HL-60/S4 treated with retinoic acid at 250 ng/mL for 4 days and 3 days (cell line): Measurements from ENCODE around the gene PHF20.
"Not testable (repeated sequence)": the region's sequence is repeated elsewhere in the genome, so short reads cannot be mapped to it uniquely, and the experiment has no call there.

Experiments used
- in situ Hi-C: fragments of 300-500 bp; cut with MboI; formaldehyde crosslinking; loops from 2 replicates; pipeline ENCODE4 v1.7.0; 2022; ENCODE audit warnings: low sequenced_read_pairs

Gene PHF20

DNA sequence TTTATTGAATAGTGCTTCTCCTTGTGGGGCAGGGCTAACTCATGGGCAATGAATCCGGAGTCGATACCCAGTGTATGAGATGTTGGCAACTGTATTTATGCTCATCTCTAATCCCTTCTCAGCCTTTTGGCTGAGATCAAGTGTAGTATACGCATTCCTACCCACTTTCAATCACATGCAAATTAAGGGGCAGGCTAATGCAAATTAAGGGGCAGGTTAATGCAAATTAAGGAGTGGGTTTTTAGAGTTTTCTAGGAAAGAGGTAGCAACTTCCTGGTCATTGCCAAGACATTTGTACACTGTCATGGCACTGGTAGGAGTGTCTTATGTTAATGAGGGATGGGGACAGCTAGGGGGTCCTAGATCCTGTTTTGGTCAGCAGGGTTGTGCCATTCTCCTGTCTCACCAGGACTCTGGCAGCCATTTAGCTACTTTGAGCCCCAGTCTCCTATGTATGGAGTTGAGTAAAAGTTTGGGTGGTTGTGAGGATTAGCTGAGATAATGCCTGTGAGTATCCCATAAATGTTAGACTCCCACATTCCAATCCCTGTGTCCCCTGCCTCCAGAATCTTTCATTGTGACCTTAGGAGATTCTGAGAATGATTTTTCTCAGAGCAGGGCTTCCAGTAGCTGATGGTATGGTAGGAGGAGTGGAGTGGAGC, 196.3 kb downstream of the PHF20 start, which contains the start of gene CNBD2:
CNBD2 (plus strand) TSS at position 612 of the 662 bp plus-strand sequence. CDS start 173 bp downstream, outside the sequence.
- in situ Hi-C loops = no loop called here

GRCh38 chr20:35968930-35969329, 197.1 kb downstream of the PHF20 start:
- in situ Hi-C loops = no loop called here

DNA sequence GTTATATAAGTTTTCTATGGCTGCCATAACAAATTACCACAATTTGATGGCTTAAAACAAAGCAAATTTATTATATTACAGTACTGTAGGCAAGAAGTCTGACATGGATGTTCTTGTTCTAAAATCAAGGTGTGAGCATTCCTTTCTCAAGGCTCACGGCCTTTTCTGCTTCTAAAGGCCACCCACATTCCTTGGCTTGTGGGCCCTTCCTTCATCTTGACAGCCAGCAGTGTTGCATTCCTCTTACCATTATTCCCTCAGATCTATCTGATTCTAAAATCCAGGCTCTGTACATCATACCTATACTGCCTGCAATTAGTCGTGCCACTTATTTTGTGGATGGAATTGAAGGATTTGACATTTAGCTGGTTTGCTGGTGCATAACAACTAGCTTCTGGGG, 200.2 kb downstream of the PHF20 start:
- in situ Hi-C loops = no loop called here

DNA sequence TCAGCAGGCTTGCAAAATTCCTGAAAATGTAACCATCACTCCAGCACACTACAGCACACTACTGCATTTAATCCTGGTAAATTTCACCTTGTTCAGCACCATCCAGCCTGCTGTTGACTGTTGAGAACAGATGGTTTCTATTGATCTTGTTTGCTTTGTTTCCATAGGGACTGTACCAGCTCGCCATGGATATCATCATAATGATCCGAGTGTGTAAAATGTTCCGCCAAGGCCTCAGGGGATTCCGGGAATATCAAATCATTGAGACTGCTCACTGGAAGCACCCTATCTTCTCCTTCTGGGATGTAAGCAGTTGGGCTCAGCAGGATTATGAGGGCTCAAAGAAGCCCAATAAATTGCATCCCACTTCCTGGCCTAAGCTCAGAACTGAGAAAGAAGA, 200.6 kb downstream of the PHF20 start:
- in situ Hi-C loops = no loop called here

DNA sequence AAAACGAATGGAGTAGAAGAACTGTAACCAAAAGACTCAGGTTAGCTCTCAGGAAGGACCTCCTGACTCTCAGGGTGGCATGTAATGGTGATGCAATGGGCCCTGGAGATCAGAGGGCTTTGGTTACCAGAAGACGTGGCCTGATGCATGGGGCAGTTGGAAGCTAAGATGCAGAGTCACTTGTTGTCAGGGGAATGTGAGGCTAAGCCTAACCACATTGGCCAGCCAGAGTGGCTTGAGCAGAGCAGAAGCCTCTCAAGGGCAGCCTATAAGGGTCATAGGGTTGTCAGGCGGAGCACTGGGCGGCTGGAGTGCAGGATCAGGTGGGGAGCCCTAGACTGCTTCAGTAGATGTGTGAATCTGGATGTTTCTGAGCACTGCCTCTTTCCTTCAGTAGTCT, 202.4 kb downstream of the PHF20 start:
- in situ Hi-C loops = no loop called here

DNA sequence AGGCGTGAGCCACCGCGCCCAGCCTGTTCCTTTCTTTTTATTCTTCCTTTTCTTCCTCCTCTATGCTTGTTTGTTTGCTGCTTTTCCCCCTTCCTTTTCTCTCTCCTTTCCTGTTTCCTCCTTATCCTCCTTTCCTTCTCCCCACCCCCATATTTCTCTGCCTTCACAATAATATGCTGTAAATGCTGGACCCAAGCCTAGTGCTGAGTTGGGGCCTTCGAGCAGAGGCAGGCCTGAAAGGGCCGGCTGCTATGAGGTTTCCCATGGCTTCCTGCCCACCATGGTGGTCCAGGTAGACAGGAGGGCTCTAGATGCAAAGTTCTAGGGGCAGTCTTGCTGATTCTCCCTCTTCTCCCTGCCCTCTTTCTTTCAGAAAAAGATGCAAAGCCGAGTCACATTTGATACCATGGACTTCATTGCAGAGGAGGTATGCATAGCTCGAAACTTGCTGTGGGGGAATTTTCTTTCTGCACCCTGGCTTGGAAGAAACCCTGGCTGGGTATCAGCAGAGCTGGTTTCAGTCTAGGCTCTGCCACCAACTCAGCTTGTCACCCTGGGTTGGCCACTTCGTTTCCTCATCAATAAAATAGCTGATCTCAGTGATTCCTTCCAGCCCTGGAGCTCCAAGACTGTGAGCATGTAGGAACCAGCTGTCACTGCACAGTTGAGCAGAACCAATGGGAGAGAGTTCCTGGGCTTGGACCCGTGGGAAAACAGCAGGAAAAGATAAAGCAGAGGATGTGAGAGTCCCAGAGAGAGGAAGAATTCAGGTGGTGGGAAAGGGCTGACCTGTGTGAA, 204.0 kb downstream of the PHF20 start:
- in situ Hi-C loops = no loop called here

DNA sequence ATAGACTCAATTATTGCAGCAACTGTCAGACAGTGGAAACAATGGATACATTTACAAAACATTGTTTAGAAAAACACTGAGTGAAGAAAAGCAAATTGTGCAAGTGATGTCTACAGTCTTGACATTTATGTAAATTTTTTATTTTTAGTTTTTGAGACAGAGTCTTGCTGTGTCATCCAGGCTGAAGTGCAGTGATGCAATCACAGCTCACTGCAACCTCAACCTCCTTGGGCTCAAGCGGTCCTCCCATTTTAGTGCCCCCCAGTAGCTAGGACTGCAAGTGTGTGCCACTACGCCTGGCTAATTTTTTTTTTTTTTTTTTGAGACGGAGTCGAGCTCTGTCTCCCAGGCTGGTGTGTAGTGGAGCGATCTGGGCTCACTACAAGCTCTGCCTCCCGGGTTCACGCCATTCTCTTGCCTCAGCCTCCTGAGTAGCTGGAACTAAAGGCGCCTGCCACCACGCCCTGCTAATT, 206.3 kb downstream of the PHF20 start:
- in situ Hi-C loops = no loop called here

- in situ Hi-C loops = no loop called here
Measured at GRCh38 chr20:35979544-35979943, 207.7 kb downstream of the PHF20 start.

DNA sequence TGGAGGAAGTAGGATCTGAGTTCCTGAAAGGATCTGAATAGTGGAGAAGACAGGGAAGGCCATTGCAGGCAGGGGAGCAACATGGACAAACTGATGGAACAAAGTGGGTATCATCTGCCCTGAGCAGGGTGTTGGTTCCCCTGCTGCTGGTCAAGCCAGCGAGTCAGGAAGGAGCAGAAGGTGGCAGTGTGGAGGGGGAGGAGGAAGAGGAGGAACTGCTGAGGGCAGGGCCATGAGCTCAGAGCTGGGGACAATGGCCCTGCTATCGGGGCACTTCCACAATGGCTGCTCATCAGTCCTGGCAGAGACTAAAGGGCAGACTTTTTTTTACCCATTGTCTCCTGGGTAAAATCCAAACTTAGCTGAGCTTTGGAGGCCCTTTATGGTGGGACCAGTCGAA, 210.2 kb downstream of the PHF20 start:
- in situ Hi-C loops = loop anchor here (10.0 kb wide), 1 partner anchor 153 kb away; no protein-coding TSS in a partner anchor

GRCh38 chr20:35984382-35984781, 212.6 kb downstream of the PHF20 start:
- in situ Hi-C loops = loop anchor here (10.0 kb wide), 1 partner anchor 150 kb away; no protein-coding TSS in a partner anchor

DNA sequence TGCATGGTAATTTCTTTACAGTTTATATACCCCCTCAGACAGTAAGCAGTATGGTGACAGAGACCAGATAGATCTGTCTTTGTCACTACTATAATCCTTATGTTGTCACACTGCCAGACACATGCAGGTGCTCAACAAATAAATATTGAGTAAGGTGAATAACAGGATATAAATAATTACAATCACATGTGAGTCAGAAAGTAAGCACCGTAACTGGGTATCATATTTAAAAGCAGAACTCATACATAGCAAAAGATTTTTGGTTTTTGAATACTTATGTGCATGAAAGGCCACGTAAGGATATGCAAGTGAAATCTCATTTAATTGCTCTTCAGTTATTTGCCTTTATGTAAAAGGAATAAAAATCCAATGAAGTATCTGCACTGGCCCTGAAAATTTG, 214.0 kb downstream of the PHF20 start:
- in situ Hi-C loops = loop anchor here (10.0 kb wide), 1 partner anchor 149 kb away; no protein-coding TSS in a partner anchor

DNA sequence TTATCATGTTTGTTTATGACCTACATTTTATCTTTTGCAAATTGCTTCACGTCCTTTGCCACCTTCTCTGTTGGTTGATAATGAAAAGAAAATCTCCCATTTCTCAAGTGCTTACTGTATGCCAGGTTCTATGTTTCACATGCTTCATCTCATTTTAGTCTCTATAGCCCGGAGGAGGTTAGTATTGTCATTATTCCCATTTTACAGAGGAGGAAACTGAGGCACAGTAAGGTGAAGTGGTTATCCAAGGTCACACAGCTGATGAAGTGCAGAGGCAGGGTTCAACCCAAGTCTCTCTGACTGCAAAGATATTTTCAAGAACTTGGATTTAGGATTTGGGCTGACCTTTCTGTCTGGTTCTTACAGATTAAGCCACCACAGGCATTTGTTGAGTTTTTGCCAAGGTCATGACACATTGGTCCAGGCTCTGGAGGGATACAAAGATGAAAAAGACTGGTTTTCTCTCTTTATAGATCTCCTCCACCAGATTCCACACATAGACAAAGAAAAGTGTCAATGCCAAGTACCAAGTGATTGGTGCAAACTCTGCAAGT, 217.2 kb downstream of the PHF20 start:
- in situ Hi-C loops = loop anchor here (10.0 kb wide), 1 partner anchor 146 kb away; no protein-coding TSS in a partner anchor

DNA sequence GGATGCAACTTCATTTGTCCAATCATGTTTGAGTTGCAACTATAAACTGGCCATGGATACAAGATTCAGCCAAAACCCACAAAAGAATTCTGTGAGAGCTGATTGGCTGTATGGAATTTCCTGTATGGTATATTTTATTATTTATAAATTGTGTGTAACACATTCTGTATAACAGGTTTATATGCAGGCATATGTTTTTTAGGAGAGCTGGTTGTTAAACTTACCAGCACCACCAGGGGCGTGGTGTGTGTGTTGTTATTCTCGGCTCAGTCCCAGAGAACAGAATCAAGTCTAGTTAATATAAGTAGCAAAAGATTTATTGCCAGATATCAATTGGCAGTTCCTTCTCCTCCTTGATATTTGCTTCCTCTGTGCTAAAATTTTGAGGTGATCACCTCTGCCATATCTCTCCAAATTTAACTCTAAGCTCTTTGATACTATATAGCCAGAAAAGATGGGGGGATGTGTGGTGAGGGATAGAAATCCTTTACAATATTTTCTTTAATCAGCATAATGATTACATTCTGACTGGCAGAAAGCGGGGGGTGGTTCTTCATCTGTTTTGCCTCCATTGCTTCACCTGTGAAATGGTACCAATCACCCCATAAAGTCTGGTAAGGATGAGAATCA, 219.4 kb downstream of the PHF20 start:
- in situ Hi-C loops = no loop called here

DNA sequence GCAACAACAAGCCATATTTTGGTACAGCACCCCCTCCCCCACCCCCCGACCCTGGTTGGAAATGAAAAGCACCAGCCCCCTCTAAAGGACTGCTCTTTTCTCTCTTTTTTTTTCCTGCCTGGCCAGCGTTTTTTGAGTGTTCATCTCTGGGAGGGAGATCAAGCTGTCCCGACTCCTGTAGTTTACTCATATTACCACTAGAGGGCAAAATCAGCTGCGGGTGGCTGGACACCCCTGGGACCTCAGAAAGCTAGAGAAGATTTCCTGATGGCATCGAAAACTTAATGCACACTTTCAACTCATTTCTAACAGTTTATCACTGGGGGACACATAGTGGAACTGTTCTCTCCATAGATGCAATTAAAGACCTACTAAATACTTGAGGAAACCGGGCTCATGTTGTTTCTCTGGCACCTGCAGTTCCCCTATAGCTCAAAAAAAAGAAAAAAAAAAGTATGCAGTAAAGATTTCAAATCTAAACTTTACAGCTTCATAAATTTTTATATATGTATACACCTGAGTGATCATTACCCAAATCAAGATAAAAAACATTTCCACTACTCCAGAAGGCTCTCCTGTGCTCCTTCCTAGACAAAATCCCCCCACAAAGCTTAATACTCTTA, 221.0 kb downstream of the PHF20 start:
- in situ Hi-C loops = no loop called here

DNA sequence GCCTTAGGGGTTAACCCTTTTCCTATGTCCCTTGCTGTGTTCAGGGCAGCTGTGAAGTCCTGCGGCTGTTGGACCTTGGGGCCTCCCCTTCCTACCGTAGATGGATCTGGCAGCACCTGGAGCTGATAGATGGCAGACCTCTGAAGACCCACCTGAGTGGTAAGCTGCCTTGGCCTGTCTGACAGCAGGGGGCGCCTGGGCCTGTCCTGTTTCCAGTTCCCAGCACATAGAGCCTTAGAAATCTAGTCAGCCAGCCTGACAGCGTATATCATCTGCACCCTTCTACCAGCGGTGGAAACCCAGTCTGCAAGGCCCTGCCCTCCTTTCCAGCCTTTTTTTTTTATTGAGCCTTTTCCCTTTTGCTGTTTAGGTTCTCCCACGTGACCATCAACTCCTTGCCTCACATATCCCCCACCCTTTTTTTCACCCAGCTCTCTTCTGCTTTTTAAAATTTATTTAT, 223.2 kb downstream of the PHF20 start:
- in situ Hi-C loops = no loop called here

GRCh38 chr20:35996492-35996891, 224.7 kb downstream of the PHF20 start:
- in situ Hi-C loops = not testable (repeated sequence)
